ENCODE measurements around the gene SMC5.

SMC5 gene

GRCh38 chr9:70285246-70285645 is 26.5 kb downstream of the SMC5 start:
- DNase-seq (ENCODE audit: low read depth) = peak; percentile 44
- TF ChIP-seq, protein P1, sequence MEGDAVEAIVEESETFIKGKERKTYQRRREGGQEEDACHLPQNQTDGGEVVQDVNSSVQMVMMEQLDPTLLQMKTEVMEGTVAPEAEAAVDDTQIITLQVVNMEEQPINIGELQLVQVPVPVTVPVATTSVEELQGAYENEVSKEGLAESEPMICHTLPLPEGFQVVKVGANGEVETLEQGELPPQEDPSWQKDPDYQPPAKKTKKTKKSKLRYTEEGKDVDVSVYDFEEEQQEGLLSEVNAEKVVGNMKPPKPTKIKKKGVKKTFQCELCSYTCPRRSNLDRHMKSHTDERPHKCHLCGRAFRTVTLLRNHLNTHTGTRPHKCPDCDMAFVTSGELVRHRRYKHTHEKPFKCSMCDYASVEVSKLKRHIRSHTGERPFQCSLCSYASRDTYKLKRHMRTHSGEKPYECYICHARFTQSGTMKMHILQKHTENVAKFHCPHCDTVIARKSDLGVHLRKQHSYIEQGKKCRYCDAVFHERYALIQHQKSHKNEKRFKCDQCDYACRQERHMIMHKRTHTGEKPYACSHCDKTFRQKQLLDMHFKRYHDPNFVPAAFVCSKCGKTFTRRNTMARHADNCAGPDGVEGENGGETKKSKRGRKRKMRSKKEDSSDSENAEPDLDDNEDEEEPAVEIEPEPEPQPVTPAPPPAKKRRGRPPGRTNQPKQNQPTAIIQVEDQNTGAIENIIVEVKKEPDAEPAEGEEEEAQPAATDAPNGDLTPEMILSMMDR (IDR thresholded peaks at IDR 0.05; ENCODE audit: control insufficient read depth, insufficient read depth, low read depth, low read length, missing control alignments) = no peak
- H3K4me3 ChIP-seq (ENCODE audit: control insufficient read depth, low read depth, low read length) = no peak overlapping the region

- DNase-seq (ENCODE audit: low read depth) = no peak
- TF ChIP-seq, protein P1 (IDR thresholded peaks at IDR 0.05; ENCODE audit: control insufficient read depth, insufficient read depth, low read depth, low read length, missing control alignments) = no peak
- H3K4me3 ChIP-seq (ENCODE audit: control insufficient read depth, low read depth, low read length) = no peak overlapping the region
These were observed 27.3 kb downstream of the SMC5 start for GRCh38 chr9:70285981-70286598.

DNA sequence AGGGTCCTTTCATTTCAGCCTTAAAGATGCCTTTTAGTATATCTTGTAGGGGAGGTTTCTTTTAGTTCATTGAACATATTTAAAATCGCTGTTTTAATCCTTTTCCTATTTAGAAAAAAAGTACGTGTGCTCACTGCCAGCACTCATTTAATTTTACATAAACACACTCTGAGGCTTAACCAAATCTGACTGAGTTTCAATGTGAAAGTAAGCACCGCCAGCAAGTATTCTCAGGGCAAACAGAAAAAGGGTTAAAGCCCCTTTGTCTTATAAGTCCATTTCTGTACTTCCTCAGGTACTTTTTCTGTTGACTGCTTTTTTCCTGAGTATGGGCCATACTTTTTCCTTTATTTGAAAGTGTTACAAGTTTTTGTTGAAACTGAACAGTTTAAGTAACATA is 31.8 kb downstream of the SMC5 start:
- no peak for DNase-seq (ENCODE audit: low read depth)
- TF ChIP-seq, protein P1 (IDR thresholded peaks at IDR 0.05; ENCODE audit: control insufficient read depth, insufficient read depth, low read depth, low read length, missing control alignments) = no peak

DNA sequence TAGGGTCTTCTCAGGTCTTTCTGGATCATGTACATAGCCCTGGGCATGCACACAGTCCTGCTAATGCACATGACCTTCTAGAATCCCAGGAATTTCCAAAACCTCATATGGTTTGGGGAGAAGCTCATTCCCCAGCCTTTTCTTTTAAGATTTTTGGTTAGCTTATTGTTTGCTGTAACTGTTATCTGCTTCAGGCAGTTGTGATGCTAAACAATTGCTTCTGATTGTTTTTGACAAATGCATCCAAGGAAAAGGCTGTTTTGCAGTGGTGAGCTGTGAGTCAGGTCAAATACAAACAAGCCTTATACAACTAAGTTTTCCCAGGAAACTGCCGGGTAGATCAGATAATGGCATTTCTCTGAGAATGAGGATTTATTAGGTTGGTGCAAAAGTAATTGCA is 32.7 kb downstream of the SMC5 start:
- H3K4me3 ChIP-seq (ENCODE audit: control insufficient read depth, low read depth, low read length) = no peak overlapping the region
- no peak for DNase-seq (ENCODE audit: low read depth)
- TF ChIP-seq, protein P1 (IDR thresholded peaks at IDR 0.05; ENCODE audit: control insufficient read depth, insufficient read depth, low read depth, low read length, missing control alignments) = no peak

More for the DNA sequence above, 31.8 kb downstream of the SMC5 start:
- no peak overlapping the region for H3K4me3 ChIP-seq (ENCODE audit: control insufficient read depth, low read depth, low read length)

- no peak for DNase-seq (ENCODE audit: low read depth)
- no peak overlapping the region for H3K4me3 ChIP-seq (ENCODE audit: control insufficient read depth, low read depth, low read length)
- TF ChIP-seq, protein P1 (IDR thresholded peaks at IDR 0.05; ENCODE audit: control insufficient read depth, insufficient read depth, low read depth, low read length, missing control alignments) = no peak
These were observed 33.5 kb downstream of the SMC5 start for GRCh38 chr9:70292253-70292652.

GRCh38 chr9:70293214-70293613 is 34.4 kb downstream of the SMC5 start:
- no peak for DNase-seq (ENCODE audit: low read depth)
- H3K4me3 ChIP-seq (ENCODE audit: control insufficient read depth, low read depth, low read length) = no peak overlapping the region
- TF ChIP-seq, protein P1 (IDR thresholded peaks at IDR 0.05; ENCODE audit: control insufficient read depth, insufficient read depth, low read depth, low read length, missing control alignments) = no peak

Measured in AG09309 (cell line).